HepG2 (cell line): ENCODE measurements around the gene KCTD8. TPM values are rescaled to one million over a fixed set of nuclear protein-coding genes. Genes with fewer than 3 reads are reported as not detected.

Experiments used
- ATAC-seq: fragments of 200-7000 bp; cut with Tn5 transposase; 3 replicates; pipeline ENCODE4 v1.9.1; 2020; ENCODE audit warnings: mild to moderate bottlenecking, moderate library complexity
- BruUV-seq: library from RNA; stranded (reverse); fragments of 400-500 nt; replicated peaks from 2 replicates; lab custom pipeline; 2021; lab: Mats Ljungman, UMichigan
- CTCF ChIA-PET: fragments of 300-600 bp; formaldehyde crosslinking; extraction: SDS; loops from one replicate; lab custom pipeline; 2021; ENCODE audit warnings: low total read pairs, inconsistent platforms, low intra/inter-chr PET ratio; lab: Yijun Ruan, JAX
- POLR2A ChIA-PET: fragments of 350-600 bp; sonication (Branson Sonifier 250); formaldehyde crosslinking; loops from one replicate; lab custom pipeline; 2020; ENCODE audit warnings: antibody characterized with exemption, inconsistent platforms; lab: Yijun Ruan, JAX
- DNase-seq: peaks from one replicate; pipeline ENCODE4 v3.0.0-alpha.2; 2015; ENCODE audit warnings: low spot score
- FAIRE-seq: peaks from 3 replicates; lab custom pipeline; 2011; peaks lifted over from hg19 to GRCh38; lab: Jason Lieb, UNC
- H2AFZ ChIP-seq: one replicate; pipeline ENCODE4 v1.6.1; 2011; ENCODE audit warnings: low read length, inconsistent platforms
- H3K27ac ChIP-seq: fragments of 300-600 bp; 3 replicates; pipeline ENCODE4 v1.8.0; 2011; ENCODE audit warnings: mixed run types, mild to moderate bottlenecking, mixed read lengths, low read length, inconsistent platforms; ENCODE audit not compliant: insufficient read depth; ENCODE audit errors: extremely low read length
- H3K27me3 ChIP-seq, 2 experiments: fragments of 200-600 bp in 1 of 2; 2 replicates in 1 of 2; 3 replicates in 1 of 2; pipeline versions ENCODE4 v1.6.0 to v1.8.0; 2011; ENCODE audit warnings: low read length in 2 of 2, mild to moderate bottlenecking in 2 of 2, moderate library complexity in 2 of 2, inconsistent platforms in 1 of 2; ENCODE audit not compliant: insufficient read depth in 2 of 2, control insufficient read depth in 1 of 2
- H3K36me3 ChIP-seq, 2 experiments: fragments of 200-600 bp in 1 of 2; replicated peaks in 1 of 2; 2 replicates in 1 of 2; 3 replicates in 1 of 2; pipeline versions ENCODE4 v1.5.1 to v1.8.0; 2011; ENCODE audit warnings: low read length in 2 of 2, inconsistent platforms in 1 of 2; ENCODE audit not compliant: insufficient read depth in 2 of 2, control insufficient read depth in 1 of 2
- H3K4me1 ChIP-seq: 2 replicates; pipeline ENCODE4 v1.5.1; 2012; ENCODE audit warnings: low read length, inconsistent platforms; ENCODE audit not compliant: insufficient read depth
- H3K4me2 ChIP-seq: 2 replicates; pipeline ENCODE4 v1.6.0; 2011; ENCODE audit warnings: low read depth, low read length, inconsistent platforms
- H3K4me3 ChIP-seq, 3 experiments: fragments of 200-600 bp in 1 of 3; sonication (generic), shearing (Covaris generic) in 1 of 3; replicated peaks in 1 of 3; 2 replicates each; pipeline ENCODE4 v1.5.1; 2011 to 2016; ENCODE audit warnings: low read length in 3 of 3, inconsistent platforms in 2 of 3, low read depth in 2 of 3, mild to moderate bottlenecking in 2 of 3, control low read depth in 1 of 3, mixed read lengths in 1 of 3; ENCODE audit not compliant: insufficient read depth in 1 of 3
- H3K79me2 ChIP-seq: one replicate; pipeline ENCODE4 v1.6.1; 2011; ENCODE audit warnings: low read length, inconsistent platforms; ENCODE audit not compliant: insufficient read depth
- H3K9ac ChIP-seq: 2 replicates; pipeline ENCODE4 v1.6.0; 2011; ENCODE audit warnings: mild to moderate bottlenecking, low read depth, low read length, inconsistent platforms; ENCODE audit not compliant: insufficient read depth
- H3K9me3 ChIP-seq: 2 replicates; pipeline ENCODE4 v1.5.1; 2012; ENCODE audit warnings: mild to moderate bottlenecking, low read length
- H4K20me1 ChIP-seq: 2 replicates; pipeline ENCODE4 v1.6.0; 2011; ENCODE audit warnings: inconsistent platforms, mild to moderate bottlenecking, low read length, moderate library complexity; ENCODE audit not compliant: insufficient read depth
- ARNT ChIP-seq: fragments of 450-650 bp; IDR thresholded peaks from 2 replicates; pipeline ENCODE4 v1.6.1; 2017
- DMTF1 ChIP-seq: sonication (generic); formaldehyde crosslinking; IDR thresholded peaks from 2 replicates; pipeline ENCODE4 v1.4.0; 2020; ENCODE audit warnings: mild to moderate bottlenecking, missing genetic modification reagents
- FOSL2 ChIP-seq: sonication (generic); formaldehyde crosslinking; IDR thresholded peaks from 2 replicates; pipeline ENCODE4 v1.4.0; 2020; ENCODE audit warnings: missing genetic modification reagents
- GMEB1 ChIP-seq: sonication (generic); formaldehyde crosslinking; IDR thresholded peaks from 2 replicates; pipeline ENCODE4 v1.5.1; 2020; ENCODE audit warnings: missing genetic modification reagents, mild to moderate bottlenecking, borderline replicate concordance
- HHEX ChIP-seq: IDR thresholded peaks from 2 replicates; pipeline ENCODE4 v1.6.1; 2016; ENCODE audit warnings: control low read depth
- HNF4G ChIP-seq, 2 experiments: sonication (generic) in 1 of 2; formaldehyde crosslinking in 1 of 2; IDR thresholded peaks; 2 replicates each; pipeline versions ENCODE4 v1.4.0 to v1.6.1; 2011 to 2020; ENCODE audit warnings: borderline replicate concordance in 2 of 2, low read depth in 2 of 2, mild to moderate bottlenecking in 2 of 2, low read length in 1 of 2, missing genetic modification reagents in 1 of 2, moderate library complexity in 1 of 2
- MEF2D ChIP-seq: sonication (generic); formaldehyde crosslinking; IDR thresholded peaks from 2 replicates; pipeline ENCODE4 v1.5.1; 2020; ENCODE audit warnings: mild to moderate bottlenecking, missing genetic modification reagents
- NRL ChIP-seq: sonication (generic); formaldehyde crosslinking; IDR thresholded peaks from 2 replicates; pipeline ENCODE4 v1.5.0; 2020; ENCODE audit warnings: missing genetic modification reagents, mild to moderate bottlenecking, moderate library complexity, borderline replicate concordance
- PHB2 ChIP-seq: fragments of 450-650 bp; IDR thresholded peaks from 2 replicates; pipeline ENCODE4 v1.6.1; 2018; ENCODE audit not compliant: partially characterized antibody
- ZBTB8A ChIP-seq: sonication (generic); formaldehyde crosslinking; IDR thresholded peaks from 2 replicates; pipeline ENCODE4 v1.4.0; 2020; ENCODE audit warnings: mild to moderate bottlenecking, low read depth, missing genetic modification reagents, borderline replicate concordance
- ZGPAT ChIP-seq: IDR thresholded peaks from 2 replicates; pipeline ENCODE4 v1.6.1; 2016; ENCODE audit warnings: mild to moderate bottlenecking
- ZNF484 ChIP-seq: sonication (generic); formaldehyde crosslinking; IDR thresholded peaks from 2 replicates; pipeline ENCODE4 v1.5.1; 2020; ENCODE audit warnings: mild to moderate bottlenecking, low read depth, missing genetic modification reagents, borderline replicate concordance
- ZNF558 ChIP-seq: sonication (generic); formaldehyde crosslinking; IDR thresholded peaks from 2 replicates; pipeline ENCODE4 v1.9.0; 2022; ENCODE audit warnings: mild to moderate bottlenecking, missing genetic modification reagents, borderline replicate concordance
- ZNF652 ChIP-seq: IDR thresholded peaks from 2 replicates; pipeline ENCODE4 v1.6.1; 2016; ENCODE audit warnings: low read depth, borderline replicate concordance
- ZNF850 ChIP-seq: sonication (generic); formaldehyde crosslinking; conservative IDR thresholded peaks from 2 replicates; pipeline ENCODE4 v1.9.0; 2021; ENCODE audit warnings: mild to moderate bottlenecking, missing genetic modification reagents
- WGBS: methylation state at CpG from one replicate; pipeline ENCODE4 v1.1.6; 2017; ENCODE audit warnings: low lambda C conversion rate; 5-methylcytosine and 5-hydroxymethylcytosine counted together
- in situ Hi-C: cut with HindIII; loops from 2 replicates; pipeline ENCODE4 v1.10.0; 2017; ENCODE audit warnings: low pct_unique_long_range_greater_than_20kb; ENCODE audit not compliant: extremely low pct_ligation_motif_present
- intact Hi-C: fragments of 100-400 bp; cut with micrococcal nuclease; formaldehyde crosslinking; loops from one replicate; pipeline ENCODE4 v1.10.0; 2022; ENCODE audit not compliant: unreplicated experiment
- polyA plus RNA-seq, 8 experiments: library from polyadenylated mRNA; depleted of rRNA in 3 of 8; stranded (reverse) in 7 of 8; unstranded in 1 of 8; fragments of >200 nt; fragmentation: Illumina TruSeq in 4 of 8; extraction: Trizol in 4 of 8; gene quantifications; 2 replicates each; pipeline versions ENCODE4 v1.2.1 to v1.2.3, GENCODE V29; 2011 to 2016; ENCODE audit warnings: low read depth in 4 of 8, missing spikeins in 1 of 8, mixed read lengths in 1 of 8; ENCODE audit not compliant: insufficient read depth in 1 of 8
- total RNA-seq, 5 experiments: library from RNA; depleted of rRNA; stranded (reverse); fragments of >200 nt; fragmentation: Illumina TruSeq; extraction: Trizol; gene quantifications; 2 replicates each; pipeline ENCODE4 v1.2.3, GENCODE V29; 2016; ENCODE audit warnings: low read depth in 1 of 5

KCTD8 gene
- total and polyA plus RNA-seq, 2 of the 13 experiments (the other 11 are each of a cell fraction or from before 2014, with no cell fraction given), result not detected

- ATAC-seq (no peak), DNase-seq (no peak), FAIRE-seq (no peak)
- H3K36me3 ChIP-seq, result no peaks in the 10 kb centered on the region
- H3K4me3 ChIP-seq, result no peak overlapping the region
- no peaks in the 10 kb centered on the region for H3K79me2 ChIP-seq
- 0% methylated on average over 1 of the region's 1 CpG for WGBS
- H2AFZ ChIP-seq, result no peak overlapping the region
- intact Hi-C loops, result no loop called here
- peaks cover 23% of the 10 kb centered on the region for H3K9me3 ChIP-seq
- no peaks in the 10 kb centered on the region for H3K27me3 ChIP-seq
- in situ Hi-C loops, result no loop called here
- no peak overlapping the region for H3K27ac ChIP-seq
- BruUV-seq, result no TSS peak
- no peaks in the 10 kb centered on the region for H4K20me1 ChIP-seq
- CTCF ChIA-PET, result no interaction called here
- H3K9ac ChIP-seq, result no peak overlapping the region
- POLR2A ChIA-PET, result no interaction called here
- TF ChIP-seq PHB2 (no peak), HNF4G (IDR thresholded peaks at IDR 0.05; ENCODE audit: borderline replicate concordance, low read depth, low read length) (no peak), HNF4G (CRISPR knock-in tag; IDR thresholded peaks at IDR 0.05; ENCODE audit: borderline replicate concordance, low read depth) (no peak), HHEX (CRISPR knock-in tag) (no peak), MEF2D (CRISPR knock-in tag) (no peak), FOSL2 (no peak), NRL (CRISPR knock-in tag) (no peak), ARNT (no peak), ZNF850 (CRISPR knock-in tag) (no peak), GMEB1 (CRISPR knock-in tag) (no peak), ZNF484 (CRISPR knock-in tag) (no peak), ZBTB8A (CRISPR knock-in tag) (no peak), ZGPAT (CRISPR knock-in tag) (no peak), ZNF558 (CRISPR knock-in tag) (no peak), DMTF1 (CRISPR knock-in tag) (no peak), ZNF652 (CRISPR knock-in tag) (no peak)
- no peaks in the 10 kb centered on the region for H3K4me1 ChIP-seq
- H3K4me2 ChIP-seq, result no peak overlapping the region
Observed at GRCh38 chr4:44159991-44160390, 288.6 kb downstream of the KCTD8 start.
